Activated T-helper 1 cell treated with anti-CD3 and anti-CD28 coated beads, Interleukin-12 subunit alpha, Interleukin-12 subunit beta, Interleukin-2, Interleukin-4 antibody, amounts not matched to agents 30 ng/mL and 10 ng/mL and 1 ng/mL, durations not matched to agents 14 hours and 24 hours and 36 hours (primary cell): Measurements from ENCODE around the gene USP11. TPM values are rescaled to one million over a fixed set of nuclear protein-coding genes. Genes with fewer than 3 reads are reported as not detected.
A peak's percentile ranks its signal among the peaks of the same experiment; 100 is the strongest.

Experiments used
- DNase-seq: peaks from one replicate; pipeline ENCODE4 v3.0.0; 2021; ENCODE audit warnings: low spot score
- H3K27ac Mint-ChIP-seq: one replicate; pipeline ENCODE4 v1.8.0; 2021; ENCODE audit warnings: mild to moderate bottlenecking, mixed read lengths
- H3K27me3 Mint-ChIP-seq: one replicate; pipeline ENCODE4 v1.8.0; 2022; ENCODE audit warnings: mild to moderate bottlenecking, moderate library complexity, mixed read lengths; ENCODE audit not compliant: insufficient read depth
- H3K36me3 Mint-ChIP-seq: one replicate; pipeline ENCODE4 v1.8.0; 2021; ENCODE audit warnings: low read depth, mixed read lengths
- H3K4me1 Mint-ChIP-seq: one replicate; pipeline ENCODE4 v1.8.0; 2021; ENCODE audit warnings: low read depth, mixed read lengths
- H3K4me3 Mint-ChIP-seq: one replicate; pipeline ENCODE4 v1.8.0; 2021; ENCODE audit warnings: mild to moderate bottlenecking, moderate library complexity, mixed read lengths
- H3K9me3 Mint-ChIP-seq: one replicate; pipeline ENCODE4 v1.8.0; 2021; ENCODE audit warnings: mixed read lengths
- intact Hi-C: fragments of 100-400 bp; cut with micrococcal nuclease; formaldehyde crosslinking; loops from one replicate; pipeline ENCODE4 v1.15.1; 2024
- total RNA-seq: library from RNA; stranded (reverse); gene quantifications from 2 replicates; pipeline ENCODE4 v1.2.3, GENCODE V29; 2022

Gene USP11
- total RNA-seq, 1 donor from 2014 or later, result 26.6 TPM

DNA sequence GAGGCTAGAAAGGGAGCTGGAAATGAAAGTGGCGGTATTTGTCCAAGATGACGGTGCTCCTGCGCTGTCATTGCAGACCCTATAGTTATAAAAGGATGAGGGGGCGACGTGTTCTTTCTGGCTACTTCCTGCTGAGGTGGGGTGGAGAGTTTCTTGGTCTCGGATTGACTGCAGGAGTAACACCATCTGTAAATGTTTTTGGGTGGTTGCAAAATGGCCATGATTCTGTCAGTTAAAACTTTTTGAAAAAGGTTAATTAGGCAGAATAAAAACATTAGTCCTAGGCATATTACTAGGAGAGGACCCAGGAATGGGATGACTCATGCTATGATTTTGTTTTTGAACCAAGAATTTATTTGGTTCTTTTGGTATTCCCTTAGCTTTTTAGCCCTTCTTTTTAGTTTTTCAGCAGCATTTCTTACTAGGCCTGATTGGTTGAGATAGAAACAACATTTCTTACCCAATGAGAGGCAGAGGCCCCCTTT lies 53.1 kb downstream of the USP11 start:
- Mint-ChIP-seq H3K27me3 (no peaks in the 10 kb centered on the region), H3K36me3 (no peaks in the 10 kb centered on the region), H3K9me3 (no peaks in the 10 kb centered on the region), H3K4me3 (no peak overlapping the region), H3K4me1 (no peaks in the 10 kb centered on the region), H3K27ac (peak overlapping the region; percentile 61)
- DNase-seq, result no peak
- intact Hi-C loops, result no loop called here

GRCh38 chrX:47293106-47293505 lies 60.3 kb downstream of the USP11 start:
- H3K4me3 Mint-ChIP-seq, result no peak overlapping the region
- peaks cover 1% of the 10 kb centered on the region for H3K27me3 Mint-ChIP-seq
- H3K9me3 Mint-ChIP-seq, result no peaks in the 10 kb centered on the region

GRCh38 chrX:47296766-47297365 lies 64.1 kb downstream of the USP11 start:
- Mint-ChIP-seq H3K4me3 (no peak overlapping the region), H3K27ac (no peak overlapping the region), H3K27me3 (peaks cover 1% of the 10 kb centered on the region), H3K4me1 (no peaks in the 10 kb centered on the region), H3K9me3 (no peaks in the 10 kb centered on the region), H3K36me3 (no peaks in the 10 kb centered on the region)
- intact Hi-C loops, result no loop called here
- DNase-seq, result no peak

More at GRCh38 chrX:47293106-47293505, 60.3 kb downstream of the USP11 start:
- Mint-ChIP-seq H3K36me3 (no peaks in the 10 kb centered on the region), H3K27ac (no peak overlapping the region), H3K4me1 (no peaks in the 10 kb centered on the region)
- DNase-seq, result no peak
- intact Hi-C loops, result no loop called here

DNA sequence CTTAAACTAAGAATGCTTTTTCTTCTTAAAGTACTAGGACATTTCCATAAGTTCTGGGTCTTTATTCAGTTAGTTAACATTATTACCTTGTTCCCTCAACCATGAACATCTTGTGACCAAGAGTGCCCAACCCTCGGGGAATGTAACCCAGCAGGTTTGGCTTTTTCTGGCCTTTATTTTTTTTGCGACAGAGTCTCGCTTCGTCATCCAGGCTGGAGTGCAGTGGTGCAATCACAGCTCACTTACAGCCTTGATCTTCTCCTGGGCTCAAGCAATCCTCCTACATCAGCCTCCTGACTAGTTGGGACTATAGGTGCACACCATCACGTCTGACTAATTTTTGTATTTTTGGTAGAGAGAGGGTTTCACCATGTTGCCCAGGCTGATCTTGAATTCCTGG lies 65.1 kb downstream of the USP11 start:
- no peak for DNase-seq
- no peak overlapping the region for H3K4me3 Mint-ChIP-seq
- no peaks in the 10 kb centered on the region for H3K27me3 Mint-ChIP-seq
- no peaks in the 10 kb centered on the region for H3K4me1 Mint-ChIP-seq
- H3K36me3 Mint-ChIP-seq, result no peaks in the 10 kb centered on the region
- intact Hi-C loops, result no loop called here
- no peaks in the 10 kb centered on the region for H3K9me3 Mint-ChIP-seq
- no peak overlapping the region for H3K27ac Mint-ChIP-seq

Other genes starting within 250 kb of the USP11 start
- gene RGN, start 154.6 kb upstream of the USP11 start, total RNA-seq, result not detected in 2 replicates
- 84.5 and 88.7 TPM in 2 replicates for gene NDUFB11, start 88.3 kb upstream of the USP11 start, total RNA-seq
- gene RBM10, start 87.8 kb upstream of the USP11 start, total RNA-seq, result 62.0 and 64.1 TPM in 2 replicates
- gene UBA1, start 39.2 kb upstream of the USP11 start, total RNA-seq, result 221 and 223 TPM in 2 replicates
- gene CDK16, start 14.3 kb upstream of the USP11 start, total RNA-seq, result 56.4 and 63.8 TPM in 2 replicates
- 0.34 and 0.49 TPM in 2 replicates for gene ZNF157, start 137.6 kb downstream of the USP11 start, total RNA-seq